MM.1S (cell line): ENCODE results near the gene HSD17B4.
"Not testable (repeated sequence)": the region's sequence is repeated elsewhere in the genome, so short reads cannot be mapped to it uniquely, and the experiment has no call there.

Source experiments
- DNase-seq: peaks from one replicate; pipeline ENCODE4 v3.0.0-alpha.2; 2015
- H2AFZ ChIP-seq: fragments of 300-600 bp; sonication (generic); 2 replicates; pipeline ENCODE4 v1.6.0; 2016; ENCODE audit warnings: antibody characterized with exemption, low read length
- H3F3A ChIP-seq: fragments of 300-600 bp; sonication (generic); 2 replicates; pipeline ENCODE4 v1.6.1; 2016; ENCODE audit warnings: mild to moderate bottlenecking, antibody characterized with exemption, low read length, moderate library complexity, mixed read lengths; ENCODE audit not compliant: insufficient read depth
- H3K27ac ChIP-seq: fragments of 300-600 bp; sonication (generic); 2 replicates; pipeline ENCODE4 v1.5.1; 2016; ENCODE audit warnings: mild to moderate bottlenecking, low read length
- H3K27me3 ChIP-seq: fragments of 300-600 bp; sonication (generic); replicated peaks from 2 replicates; pipeline ENCODE4 v1.6.0; 2016; ENCODE audit warnings: low read length; ENCODE audit not compliant: insufficient read depth
- H3K36me3 ChIP-seq: fragments of 300-600 bp; sonication (generic); replicated peaks from 2 replicates; pipeline ENCODE4 v1.6.1; 2016; ENCODE audit warnings: mild to moderate bottlenecking, low read length, mixed read lengths; ENCODE audit not compliant: insufficient read depth
- H3K4me1 ChIP-seq: fragments of 300-600 bp; sonication (generic); 2 replicates; pipeline ENCODE4 v1.6.1; 2016; ENCODE audit warnings: low read length, mixed read lengths
- H3K4me2 ChIP-seq: fragments of 300-600 bp; sonication (generic); 2 replicates; pipeline ENCODE4 v1.6.0; 2016; ENCODE audit warnings: low read depth, low read length
- H3K4me3 ChIP-seq: fragments of 300-600 bp; sonication (generic); 2 replicates; pipeline ENCODE4 v1.5.1; 2016; ENCODE audit warnings: low read length, mixed read lengths
- H3K79me2 ChIP-seq: fragments of 300-600 bp; sonication (generic); 2 replicates; pipeline ENCODE4 v1.6.1; 2016; ENCODE audit warnings: mixed run types, low read length, mixed read lengths
- H3K9ac ChIP-seq: fragments of 300-600 bp; sonication (generic); 2 replicates; pipeline ENCODE4 v1.6.1; 2016; ENCODE audit warnings: low read length, mixed read lengths
- H3K9me2 ChIP-seq: fragments of 300-600 bp; sonication (generic); replicated peaks from 2 replicates; pipeline ENCODE4 v1.6.1; 2016; ENCODE audit warnings: mild to moderate bottlenecking, low read length, mixed read lengths; ENCODE audit not compliant: insufficient read depth
- H3K9me3 ChIP-seq: fragments of 300-600 bp; sonication (generic); replicated peaks from 2 replicates; pipeline ENCODE4 v1.6.1; 2016; ENCODE audit warnings: mild to moderate bottlenecking, low read length, mixed read lengths; ENCODE audit not compliant: insufficient read depth
- H4K20me1 ChIP-seq: fragments of 300-600 bp; sonication (generic); 2 replicates; pipeline ENCODE4 v1.6.1; 2016; ENCODE audit warnings: mild to moderate bottlenecking, low read length, moderate library complexity, mixed read lengths; ENCODE audit not compliant: insufficient read depth
- EZH2 ChIP-seq: fragments of 300-600 bp; sonication (generic); optimal IDR thresholded peaks from 2 replicates; pipeline ENCODE3; 2017; ENCODE audit warnings: low read depth, mild to moderate bottlenecking, antibody characterized with exemption, low read length, mixed read lengths
- EZH2phosphoT487 ChIP-seq: fragments of 300-600 bp; sonication (generic); IDR thresholded peaks from 2 replicates; pipeline ENCODE4 v1.6.1; 2018; ENCODE audit warnings: antibody characterized with exemption, low read length
- TF ChIP-seq, protein P1 (sequence below): fragments of 300-600 bp; sonication (generic); IDR thresholded peaks from 2 replicates; pipeline ENCODE4 v1.5.1; 2016; ENCODE audit warnings: antibody characterized with exemption, low read length, mixed read lengths

HSD17B4 gene

DNA sequence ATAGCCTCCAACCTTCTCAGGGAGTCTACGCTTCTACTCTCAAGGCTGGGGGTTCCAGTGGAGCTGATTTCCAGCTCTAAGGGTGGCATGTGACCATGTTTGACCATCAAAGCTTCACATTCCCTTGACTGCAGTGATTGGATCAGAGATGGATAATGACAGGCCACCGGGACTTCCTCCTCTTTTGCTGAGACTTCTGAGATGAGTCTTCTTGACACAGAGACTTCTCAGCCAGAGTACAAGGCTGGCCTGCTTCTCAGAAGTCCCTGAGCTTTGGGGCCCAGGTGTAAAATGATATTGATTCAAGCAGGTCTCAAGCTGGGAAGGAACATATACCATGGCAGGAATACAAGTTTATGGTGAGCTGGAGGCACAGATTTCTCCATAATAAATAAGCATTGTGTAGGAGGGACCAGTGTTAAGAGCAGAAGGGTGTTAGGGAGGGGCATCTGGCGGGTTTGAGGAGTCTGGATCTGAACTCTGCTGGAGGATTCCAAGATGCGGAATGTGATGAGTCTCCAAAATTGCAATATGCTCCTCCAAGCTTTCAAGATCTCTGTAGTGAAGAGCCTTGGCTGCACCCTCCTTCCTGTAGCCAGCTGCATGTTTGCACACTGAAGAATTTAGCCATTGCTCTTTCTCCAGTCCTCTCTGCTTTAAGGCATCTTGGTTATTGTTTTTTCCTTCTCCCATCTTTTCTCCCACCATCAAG is 41.7 kb upstream of the HSD17B4 start:
- Histone ChIP-seq H3K9ac (no peak overlapping the region), H3K4me3 (no peak overlapping the region), H2AFZ (no peak overlapping the region), H3K79me2 (no peaks in the 10 kb centered on the region), H3K27me3 (no peaks in the 10 kb centered on the region), H3K27ac (no peak overlapping the region), H3K4me2 (no peak overlapping the region), H3K4me1 (peaks cover 3% of the 10 kb centered on the region; the same call in 1 of the 2 replicates), H3K36me3 (no peaks in the 10 kb centered on the region), H3F3A (no peaks in the 10 kb centered on the region), H3K9me3 (no peaks in the 10 kb centered on the region), H3K9me2 (no peaks in the 10 kb centered on the region), H4K20me1 (no peaks in the 10 kb centered on the region)
- no peak for TF ChIP-seq EZH2phosphoT487
- TF ChIP-seq, protein P1, sequence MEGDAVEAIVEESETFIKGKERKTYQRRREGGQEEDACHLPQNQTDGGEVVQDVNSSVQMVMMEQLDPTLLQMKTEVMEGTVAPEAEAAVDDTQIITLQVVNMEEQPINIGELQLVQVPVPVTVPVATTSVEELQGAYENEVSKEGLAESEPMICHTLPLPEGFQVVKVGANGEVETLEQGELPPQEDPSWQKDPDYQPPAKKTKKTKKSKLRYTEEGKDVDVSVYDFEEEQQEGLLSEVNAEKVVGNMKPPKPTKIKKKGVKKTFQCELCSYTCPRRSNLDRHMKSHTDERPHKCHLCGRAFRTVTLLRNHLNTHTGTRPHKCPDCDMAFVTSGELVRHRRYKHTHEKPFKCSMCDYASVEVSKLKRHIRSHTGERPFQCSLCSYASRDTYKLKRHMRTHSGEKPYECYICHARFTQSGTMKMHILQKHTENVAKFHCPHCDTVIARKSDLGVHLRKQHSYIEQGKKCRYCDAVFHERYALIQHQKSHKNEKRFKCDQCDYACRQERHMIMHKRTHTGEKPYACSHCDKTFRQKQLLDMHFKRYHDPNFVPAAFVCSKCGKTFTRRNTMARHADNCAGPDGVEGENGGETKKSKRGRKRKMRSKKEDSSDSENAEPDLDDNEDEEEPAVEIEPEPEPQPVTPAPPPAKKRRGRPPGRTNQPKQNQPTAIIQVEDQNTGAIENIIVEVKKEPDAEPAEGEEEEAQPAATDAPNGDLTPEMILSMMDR: no peak
- no peak for TF ChIP-seq EZH2
- DNase-seq: no peak

DNA sequence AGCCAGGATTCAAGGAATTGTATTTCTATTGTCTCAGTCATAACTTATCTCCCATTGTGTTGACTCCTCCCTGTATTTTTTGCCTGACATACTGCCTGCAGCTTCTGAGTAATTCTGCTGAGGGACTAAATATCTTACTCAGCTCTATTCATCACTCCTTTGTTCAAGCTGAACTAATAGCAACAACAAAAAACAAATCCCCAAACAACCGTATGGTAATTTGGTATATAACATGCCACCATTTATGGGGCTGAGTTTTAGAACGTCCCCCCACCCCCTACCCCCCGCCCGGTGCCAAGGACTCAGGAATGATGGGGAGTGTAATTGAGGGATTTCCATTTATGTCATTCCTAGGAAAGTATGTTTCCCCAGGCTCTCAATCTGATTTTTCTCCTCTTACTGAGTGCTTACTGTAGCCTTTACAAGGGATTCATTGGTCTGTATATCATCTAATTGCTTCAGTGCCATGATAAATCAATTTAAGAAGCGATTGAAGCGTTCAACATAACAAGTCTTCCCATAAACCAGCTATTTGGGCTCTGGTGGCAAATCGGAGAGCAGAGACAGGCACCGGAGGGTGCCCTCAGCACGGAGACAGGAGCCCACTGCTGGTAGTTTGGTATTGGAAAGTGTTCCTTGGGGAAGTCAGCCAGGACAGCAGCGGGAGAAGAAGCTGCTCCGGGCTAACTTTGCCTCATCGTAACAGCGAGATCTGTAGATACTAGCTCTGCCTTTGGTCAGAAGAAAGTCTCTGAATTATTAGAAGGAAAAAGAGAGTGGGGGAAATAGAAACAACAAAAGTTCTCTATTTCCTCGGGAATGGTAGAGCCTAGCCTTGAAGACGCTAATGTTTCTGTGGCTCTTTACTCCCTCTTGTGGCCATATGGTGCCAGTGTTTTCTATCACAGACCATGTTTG is 40.7 kb upstream of the HSD17B4 start:
- TF ChIP-seq, protein P1: peak; percentile 93
- no peak for TF ChIP-seq EZH2
- no peak for TF ChIP-seq EZH2phosphoT487
- Histone ChIP-seq H3K79me2 (no peaks in the 10 kb centered on the region), H3K4me1 (peaks cover 3% of the 10 kb centered on the region; the same call in 1 of the 2 replicates), H3K4me3 (peak overlapping the region; percentile 45), H3F3A (no peaks in the 10 kb centered on the region), H3K4me2 (peak overlapping the region; percentile 65; the same call in 1 of the 2 replicates), H4K20me1 (no peaks in the 10 kb centered on the region), H3K36me3 (no peaks in the 10 kb centered on the region), H3K9me3 (no peaks in the 10 kb centered on the region), H3K27ac (no peak overlapping the region), H3K9ac (no peak overlapping the region), H3K9me2 (no peaks in the 10 kb centered on the region), H3K27me3 (no peaks in the 10 kb centered on the region), H2AFZ (peak overlapping the region; percentile 60)
- peak; percentile 54 for DNase-seq

- Histone ChIP-seq H2AFZ (no peak overlapping the region), H3K27ac (no peak overlapping the region), H3K36me3 (no peaks in the 10 kb centered on the region), H3K9me2 (no peaks in the 10 kb centered on the region), H3K9ac (no peak overlapping the region), H3K4me1 (peaks cover 3% of the 10 kb centered on the region; the same call in 1 of the 2 replicates), H3K79me2 (no peaks in the 10 kb centered on the region), H3K4me3 (no peak overlapping the region), H3F3A (no peaks in the 10 kb centered on the region), H3K9me3 (no peaks in the 10 kb centered on the region), H4K20me1 (no peaks in the 10 kb centered on the region), H3K27me3 (no peaks in the 10 kb centered on the region), H3K4me2 (no peak overlapping the region)
- TF ChIP-seq EZH2: no peak
- no peak for TF ChIP-seq EZH2phosphoT487
- TF ChIP-seq, protein P1: no peak
- no peak for DNase-seq
Measured at GRCh38 chr5:119412279-119413227, 39.7 kb upstream of the HSD17B4 start.

- not testable (repeated sequence) for H3K4me2 ChIP-seq, H3K4me3 ChIP-seq, DNase-seq, H2AFZ ChIP-seq, H3K27me3 ChIP-seq, H4K20me1 ChIP-seq, H3K4me1 ChIP-seq, H3K9ac ChIP-seq, H3K9me2 ChIP-seq, H3K36me3 ChIP-seq, H3K27ac ChIP-seq, H3K79me2 ChIP-seq, H3F3A ChIP-seq, H3K9me3 ChIP-seq
Measured at GRCh38 chr5:119414124-119414734, 38.1 kb upstream of the HSD17B4 start.
